ENCODE results near the gene MAPKAPK3. TPM values are rescaled to one million over a fixed set of nuclear protein-coding genes. Genes with fewer than 3 reads are reported as not detected.

The MAPKAPK3 gene
- total RNA-seq, 4 donors from 2014 or later = 21.3 to 37.8 (median 26.9) TPM

GRCh38 chr3:50630394-50630793, 13.4 kb downstream of the MAPKAPK3 start:
- no peaks in the 10 kb centered on the region for H3K36me3 ChIP-seq

DNA sequence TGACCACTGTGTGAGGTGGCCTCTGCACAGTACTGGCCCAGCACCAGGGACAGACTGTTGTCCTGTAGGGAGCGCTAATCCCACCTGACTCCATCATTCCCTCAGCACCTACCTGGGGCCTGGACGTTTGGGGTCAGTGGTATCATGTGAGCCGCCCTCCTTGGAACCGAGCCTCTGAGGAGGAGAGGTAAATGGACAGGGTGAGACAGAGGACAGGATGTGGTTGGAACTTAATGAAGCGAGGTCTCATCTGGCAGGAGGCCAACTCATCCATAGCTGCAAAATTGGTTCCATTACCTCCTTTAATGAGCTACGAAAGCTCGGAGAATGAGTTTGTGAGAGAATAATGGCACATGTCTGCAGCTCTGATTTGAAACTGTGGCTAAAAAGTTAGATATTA, 13.9 kb downstream of the MAPKAPK3 start:
- Histone ChIP-seq H3K4me1 (peaks cover 0 to 24% (median under 1%) of the 10 kb centered on the region in 4 donors), H3K27me3 (no peaks in the 10 kb centered on the region), H3K27ac (no peak overlapping the region), H3K36me3 (no peaks in the 10 kb centered on the region), H3K9me3 (no peaks in the 10 kb centered on the region), H3K4me3 (no peak overlapping the region)
- no peak for TF ChIP-seq EP300 (IDR thresholded peaks at IDR 0.05; ENCODE audit: low read depth)
- TF ChIP-seq CTCF (IDR thresholded peaks at IDR 0.05) = no peak
- no peak for TF ChIP-seq POLR2AphosphoS5 (IDR thresholded peaks at IDR 0.05)
- no peak for TF ChIP-seq POLR2A (IDR thresholded peaks at IDR 0.05)
- 85 to 90% methylated on average over 2 to 7 of the region's 7 CpGs for WGBS, 2 donors (ENCODE audit: low coverage in 1 of 2)
- in situ Hi-C loops (cut with MboI; ENCODE audit: low pct_ligation_motif_present in 1 of 4, low pct_unique_long_range_greater_than_20kb in 1 of 4, low sequenced_read_pairs in 3 of 4) (no loop called here), intact Hi-C loops (cut with DNase I; ENCODE audit: low total_unique reads) (no loop called here)
- DNase-seq = no peak

More at GRCh38 chr3:50630394-50630793, 13.4 kb downstream of the MAPKAPK3 start:
- H3K4me1 ChIP-seq = peaks cover 0 to 24% (median 4%) of the 10 kb centered on the region in 4 donors
- 92% methylated on average over 6 of the region's 6 CpGs; no CpG with 5 or more reads in 1 of the 2 donors for WGBS, 2 donors (ENCODE audit: low coverage in 1 of 2)
- no peaks in the 10 kb centered on the region for H3K9me3 ChIP-seq
- intact Hi-C loops (cut with DNase I; ENCODE audit: low total_unique reads) = no loop called here
- H3K27me3 ChIP-seq = no peaks in the 10 kb centered on the region
- TF ChIP-seq POLR2A (IDR thresholded peaks at IDR 0.05) (no peak), EP300 (IDR thresholded peaks at IDR 0.05; ENCODE audit: low read depth) (no peak), POLR2AphosphoS5 (IDR thresholded peaks at IDR 0.05) (no peak), CTCF (IDR thresholded peaks at IDR 0.05) (no peak)
- no peak overlapping the region for H3K4me3 ChIP-seq
- in situ Hi-C loops (cut with MboI; ENCODE audit: low pct_ligation_motif_present in 1 of 4, low pct_unique_long_range_greater_than_20kb in 1 of 4, low sequenced_read_pairs in 3 of 4) = no loop called here
- no peak for DNase-seq
- H3K27ac ChIP-seq = no peak overlapping the region

GRCh38 chr3:50632450-50632849, 15.5 kb downstream of the MAPKAPK3 start:
- intact Hi-C loops (cut with DNase I; ENCODE audit: low total_unique reads) (no loop called here), in situ Hi-C loops (cut with MboI; ENCODE audit: low pct_ligation_motif_present in 1 of 4, low pct_unique_long_range_greater_than_20kb in 1 of 4, low sequenced_read_pairs in 3 of 4) (no loop called here)
- peaks cover 0 to 20% (median 13%) of the 10 kb centered on the region in 4 donors for H3K4me1 ChIP-seq
- DNase-seq = no peak
- H3K27me3 ChIP-seq = no peaks in the 10 kb centered on the region
- TF ChIP-seq POLR2AphosphoS5 (IDR thresholded peaks at IDR 0.05) = no peak
- TF ChIP-seq CTCF (IDR thresholded peaks at IDR 0.05) = no peak
- WGBS, 2 donors (ENCODE audit: low coverage in 1 of 2) = 41% methylated on average over 5 of the region's 5 CpGs; no CpG with 5 or more reads in 1 of the 2 donors
- H3K27ac ChIP-seq = no peak overlapping the region
- no peaks in the 10 kb centered on the region for H3K36me3 ChIP-seq
- H3K4me3 ChIP-seq = no peak overlapping the region
- no peaks in the 10 kb centered on the region for H3K9me3 ChIP-seq

- peaks cover 0 to 19% (median 14%) of the 10 kb centered on the region in 4 donors for H3K4me1 ChIP-seq
- in situ Hi-C loops (cut with MboI; ENCODE audit: low pct_ligation_motif_present in 1 of 4, low pct_unique_long_range_greater_than_20kb in 1 of 4, low sequenced_read_pairs in 3 of 4) = no loop called here
- no peak overlapping the region for H3K27ac ChIP-seq
- H3K36me3 ChIP-seq = no peaks in the 10 kb centered on the region
- WGBS, 2 donors (ENCODE audit: low coverage in 1 of 2) = 70% methylated on average over 5 of the region's 5 CpGs; no CpG with 5 or more reads in 1 of the 2 donors
- H3K4me3 ChIP-seq = no peak overlapping the region
- H3K27me3 ChIP-seq = no peaks in the 10 kb centered on the region
- H3K9me3 ChIP-seq = no peaks in the 10 kb centered on the region
- DNase-seq = no peak
- intact Hi-C loops (cut with DNase I; ENCODE audit: low total_unique reads) = no loop called here
- TF ChIP-seq POLR2AphosphoS5 (IDR thresholded peaks at IDR 0.05) (no peak), POLR2A (IDR thresholded peaks at IDR 0.05) (no peak), CTCF (IDR thresholded peaks at IDR 0.05) (no peak), EP300 (IDR thresholded peaks at IDR 0.05; ENCODE audit: low read depth) (no peak)
These were observed 16.4 kb downstream of the MAPKAPK3 start for GRCh38 chr3:50633230-50633790.
